Esophagus squamous epithelium (tissue), 5 donors: ENCODE results near the gene XPNPEP3. TPM values are rescaled to one million over a fixed set of nuclear protein-coding genes. Genes with fewer than 3 reads are reported as not detected.

Experiments
- DNase-seq: peaks from one replicate; lab custom pipeline; 2025; lab: John Stamatoyannopoulos, UW
- H3K27ac ChIP-seq, 4 donors: fragments of 200-600 bp; sonication (generic); one replicate each; pipeline ENCODE4 v1.5.1; 2016 to 2019; ENCODE audit warnings: mild to moderate bottlenecking in 1 of 4
- H3K27me3 ChIP-seq, 4 donors: fragments of 200-600 bp; sonication (generic); 1 replicate in 3 of 4; 2 replicates in 1 of 4; pipeline versions ENCODE4 v1.5.1 to v1.6.0; 2017 to 2021; ENCODE audit warnings: antibody characterized with exemption in 1 of 4
- H3K36me3 ChIP-seq, 3 donors: fragments of 200-600 bp; sonication (generic); one replicate each; pipeline ENCODE4 v1.5.1; 2016 to 2019
- H3K4me1 ChIP-seq, 3 donors: fragments of 200-600 bp; sonication (generic); one replicate each; pipeline ENCODE4 v1.5.1; 2017 to 2019
- H3K4me3 ChIP-seq, 4 donors: fragments of 200-600 bp; sonication (generic); 1 replicate in 3 of 4; 2 replicates in 1 of 4; pipeline ENCODE4 v1.5.1; 2016 to 2019; ENCODE audit warnings: mild to moderate bottlenecking in 2 of 4, moderate library complexity in 1 of 4
- H3K9me3 ChIP-seq, 3 donors: fragments of 200-600 bp; sonication (generic); one replicate each; pipeline ENCODE4 v1.5.1; 2016 to 2019
- POLR2A ChIP-seq, 4 donors: fragments of 450-650 bp; IDR thresholded peaks; one replicate each; pipeline ENCODE4 v1.6.1; 2017; ENCODE audit warnings: antibody characterized with exemption in 4 of 4, mild to moderate bottlenecking in 4 of 4, moderate library complexity in 3 of 4
- WGBS, 2 donors: methylation state at CpG; one replicate each; pipeline ENCODE4 v1.1.5; 2018; 5-methylcytosine and 5-hydroxymethylcytosine counted together
- intact Hi-C: fragments of 100-400 bp; cut with DNase I; formaldehyde crosslinking; loops from one replicate; pipeline ENCODE4 v1.15.0; 2022
- total RNA-seq, 4 donors: library from RNA; depleted of rRNA; stranded (reverse); fragments of >200 nt; gene quantifications; one replicate each; pipeline ENCODE4 v1.1.0, GENCODE V29; 2016
- TF ChIP-seq, protein P1 (sequence below), 6 experiments: fragments of 450-650 bp in 4 of 6; fragments of 200-600 bp in 2 of 6; sonication (generic) in 2 of 6; IDR thresholded peaks; one replicate each; pipeline ENCODE4 v1.5.1; 2016 to 2019; ENCODE audit warnings: antibody characterized with exemption in 6 of 6, mild to moderate bottlenecking in 4 of 6, moderate library complexity in 4 of 6
- donor health status: DM: yes; HTN: yes; CAD: no.

The XPNPEP3 gene
- total RNA-seq, 4 donors from 2014 or later: 6.9 to 16.1 (median 9.0) TPM

DNA sequence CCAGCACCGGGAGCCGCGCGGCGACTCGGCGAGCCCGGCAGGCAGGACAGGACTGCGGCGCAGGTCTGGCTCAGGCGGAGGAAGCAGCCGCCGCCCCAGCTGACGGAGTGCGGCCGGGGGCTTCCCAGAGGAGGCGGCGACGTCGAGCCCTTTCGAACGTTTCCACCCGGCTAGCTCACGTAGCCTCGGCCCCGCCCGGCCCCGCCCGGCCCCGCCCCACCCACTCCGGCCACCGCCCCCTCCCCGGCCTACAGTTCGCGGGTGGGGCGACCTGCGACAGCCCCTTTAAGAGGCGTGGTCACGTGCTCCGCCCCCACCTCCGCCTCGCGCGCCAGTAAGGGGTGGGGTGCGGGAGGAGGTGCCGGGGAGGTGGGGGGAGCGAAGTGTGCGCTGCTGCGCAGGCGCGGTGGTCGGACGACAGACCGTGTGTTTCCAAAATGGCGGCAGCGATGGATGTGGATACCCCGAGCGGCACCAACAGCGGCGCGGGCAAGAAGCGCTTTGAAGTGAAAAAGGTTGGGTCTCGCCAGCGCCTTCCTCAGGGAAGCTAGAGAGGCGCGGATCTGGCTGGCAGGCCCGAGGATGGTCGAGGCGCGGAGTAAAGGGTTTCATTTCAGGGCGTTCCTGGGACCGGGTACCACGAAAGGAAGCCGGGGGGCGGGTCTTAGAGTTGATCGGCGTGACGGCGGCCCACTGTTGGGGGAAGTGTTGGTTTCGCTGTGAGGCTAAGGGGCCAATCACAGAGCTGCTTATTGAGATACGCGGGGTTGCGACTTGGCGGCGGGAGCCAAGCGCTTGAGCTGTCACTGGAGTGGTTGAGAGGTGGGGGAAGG, 94.2 kb downstream of the XPNPEP3 start, which contains the start of gene RBX1:
Gene RBX1, plus strand, starts transcription at position 417 of the 833 bp plus-strand sequence. Its CDS starts 21 bp downstream, at position 438.
- no peaks in the 10 kb centered on the region for H3K27me3 ChIP-seq
- H3K4me3 ChIP-seq: peak within 1 kb of the TSS; percentile 73 to 89 (median 86)
- peaks cover 0 to 29% (median 9%) of the 10 kb centered on the region in 3 donors for H3K36me3 ChIP-seq
- intact Hi-C loops: loop anchor here (5.0 kb wide), 1 partner anchor 141 kb away; the partner anchor contains the start of gene EP300
- peaks cover 11 to 48% (median 16%) of the 10 kb centered on the region in 3 donors for H3K4me1 ChIP-seq
- WGBS, 2 donors: 0 to 1% methylated on average over 25 to 31 of the region's 86 CpGs
- H3K9me3 ChIP-seq: no peaks in the 10 kb centered on the region
- H3K27ac ChIP-seq: peak within 1 kb of the TSS; percentile 91 to 99 (median 98)
- peak; percentile 94 for DNase-seq
- TF ChIP-seq, protein P1, sequence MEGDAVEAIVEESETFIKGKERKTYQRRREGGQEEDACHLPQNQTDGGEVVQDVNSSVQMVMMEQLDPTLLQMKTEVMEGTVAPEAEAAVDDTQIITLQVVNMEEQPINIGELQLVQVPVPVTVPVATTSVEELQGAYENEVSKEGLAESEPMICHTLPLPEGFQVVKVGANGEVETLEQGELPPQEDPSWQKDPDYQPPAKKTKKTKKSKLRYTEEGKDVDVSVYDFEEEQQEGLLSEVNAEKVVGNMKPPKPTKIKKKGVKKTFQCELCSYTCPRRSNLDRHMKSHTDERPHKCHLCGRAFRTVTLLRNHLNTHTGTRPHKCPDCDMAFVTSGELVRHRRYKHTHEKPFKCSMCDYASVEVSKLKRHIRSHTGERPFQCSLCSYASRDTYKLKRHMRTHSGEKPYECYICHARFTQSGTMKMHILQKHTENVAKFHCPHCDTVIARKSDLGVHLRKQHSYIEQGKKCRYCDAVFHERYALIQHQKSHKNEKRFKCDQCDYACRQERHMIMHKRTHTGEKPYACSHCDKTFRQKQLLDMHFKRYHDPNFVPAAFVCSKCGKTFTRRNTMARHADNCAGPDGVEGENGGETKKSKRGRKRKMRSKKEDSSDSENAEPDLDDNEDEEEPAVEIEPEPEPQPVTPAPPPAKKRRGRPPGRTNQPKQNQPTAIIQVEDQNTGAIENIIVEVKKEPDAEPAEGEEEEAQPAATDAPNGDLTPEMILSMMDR (IDR thresholded peaks at IDR 0.05): no peak
- TF ChIP-seq POLR2A (IDR thresholded peaks at IDR 0.05): peak in 3 of 4 donors; percentile 63 to 92 (median 91)

GRCh38 chr22:40951795-40952605, 95.1 kb downstream of the XPNPEP3 start:
- Histone ChIP-seq H3K9me3 (no peaks in the 10 kb centered on the region), H3K36me3 (peaks cover 0 to 38% (median 15%) of the 10 kb centered on the region in 3 donors), H3K4me3 (peak overlapping the region; percentile 73 to 89 (median 86)), H3K4me1 (peaks cover 11 to 48% (median 16%) of the 10 kb centered on the region in 3 donors), H3K27me3 (no peaks in the 10 kb centered on the region), H3K27ac (peak overlapping the region; percentile 91 to 99 (median 98))
- intact Hi-C loops: loop anchor here (5.0 kb wide), 1 partner anchor 140 kb away; the partner anchor contains the start of gene EP300
- TF ChIP-seq, protein P1 (IDR thresholded peaks at IDR 0.05): no peak
- peak in 1 of 4 donors; percentile 1 for TF ChIP-seq POLR2A (IDR thresholded peaks at IDR 0.05)
- DNase-seq: no peak
- WGBS, 2 donors: 4 to 10% methylated on average over 9 to 14 of the region's 21 CpGs

DNA sequence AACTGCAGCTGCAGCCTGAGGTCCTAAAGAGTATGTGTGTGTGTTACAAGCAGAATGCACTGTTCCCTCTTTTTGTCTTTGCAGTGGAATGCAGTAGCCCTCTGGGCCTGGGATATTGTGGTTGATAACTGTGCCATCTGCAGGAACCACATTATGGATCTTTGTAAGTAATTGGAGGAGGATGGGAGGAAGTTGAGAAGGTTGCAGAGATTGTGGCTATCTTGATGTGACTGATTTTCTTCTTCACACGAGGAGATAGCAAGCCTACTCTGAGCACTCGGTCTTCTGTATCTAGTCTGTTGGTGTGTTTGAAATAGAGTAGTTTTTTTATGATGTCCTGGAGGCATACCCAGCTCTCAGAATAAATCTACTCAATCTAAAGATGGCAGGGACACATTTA, 96.5 kb downstream of the XPNPEP3 start:
- Histone ChIP-seq H3K36me3 (peaks cover 4 to 52% (median 15%) of the 10 kb centered on the region in 3 donors), H3K9me3 (no peaks in the 10 kb centered on the region), H3K27ac (peak overlapping the region in 2 of 4 donors; percentile 15 to 99), H3K27me3 (no peaks in the 10 kb centered on the region), H3K4me3 (no peak overlapping the region), H3K4me1 (peaks cover 11 to 48% (median 16%) of the 10 kb centered on the region in 3 donors)
- WGBS, 2 donors: 67 to 73% methylated on average over 2 of the region's 2 CpGs
- DNase-seq: no peak
- TF ChIP-seq POLR2A (IDR thresholded peaks at IDR 0.05): no peak
- TF ChIP-seq, protein P1 (IDR thresholded peaks at IDR 0.05): no peak
- intact Hi-C loops: loop anchor here (5.0 kb wide), 1 partner anchor 139 kb away; the partner anchor contains the start of gene EP300

- intact Hi-C loops: loop anchor here (5.0 kb wide), 1 partner anchor 138 kb away; the partner anchor contains the start of gene EP300
- 68 to 83% methylated on average over 4 of the region's 4 CpGs for WGBS, 2 donors
- Histone ChIP-seq H3K36me3 (peaks cover 4 to 59% (median 15%) of the 10 kb centered on the region in 3 donors), H3K27ac (peak overlapping the region in 1 of 4 donors; percentile 15), H3K27me3 (no peaks in the 10 kb centered on the region), H3K4me3 (no peak overlapping the region), H3K9me3 (no peaks in the 10 kb centered on the region), H3K4me1 (peaks cover 11 to 48% (median 16%) of the 10 kb centered on the region in 3 donors)
- TF ChIP-seq POLR2A (IDR thresholded peaks at IDR 0.05): no peak
- TF ChIP-seq, protein P1 (IDR thresholded peaks at IDR 0.05): no peak
- no peak for DNase-seq
Measured at GRCh38 chr22:40954113-40954512, 97.2 kb downstream of the XPNPEP3 start.
